HG02852 (cell line): ENCODE results near the gene MVB12B.

ENCODE experiments used
- ATAC-seq: cut with Tn5 transposase; IDR thresholded peaks from one replicate; pipeline ENCODE4 v1.9.1; 2021; ENCODE audit warnings: mild to moderate bottlenecking, moderate library complexity; ENCODE audit not compliant: unreplicated experiment

MVB12B gene

DNA sequence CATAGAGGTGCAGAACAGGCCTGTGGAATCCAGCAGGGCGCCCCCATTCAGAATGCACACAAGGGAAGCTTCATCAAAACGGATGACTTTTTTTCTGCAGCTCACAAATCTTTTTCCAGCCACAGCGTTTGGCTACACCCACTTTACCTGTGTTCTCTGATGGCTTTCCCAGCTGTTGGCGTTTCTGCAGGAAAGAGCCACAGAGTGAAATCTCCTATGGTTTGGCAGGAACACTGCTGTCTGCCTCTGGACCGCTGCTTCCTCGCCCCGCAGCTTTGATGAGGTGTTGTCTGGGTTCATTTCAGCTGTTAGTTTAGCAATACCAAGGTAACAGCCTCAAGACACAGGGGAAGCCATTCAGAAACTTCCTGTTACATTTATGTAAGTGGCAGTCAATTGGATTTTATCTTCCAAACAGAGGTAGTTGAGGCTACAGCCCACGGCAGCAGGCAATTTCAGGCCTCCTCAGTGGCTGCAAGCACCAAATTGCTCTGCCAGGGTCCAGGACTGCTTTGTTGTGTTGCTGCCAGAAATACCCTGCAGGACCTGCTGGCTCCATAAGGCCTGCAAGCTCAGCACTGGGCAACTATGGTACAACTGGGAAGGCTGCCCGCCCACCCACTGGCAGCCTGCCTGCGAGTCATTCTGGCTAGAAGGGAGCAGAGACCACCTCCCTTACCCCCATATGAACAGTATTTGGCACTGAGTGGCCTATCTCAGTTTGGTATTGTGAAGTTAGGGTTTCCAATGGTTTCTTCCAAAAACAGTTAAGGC, 96.7 kb downstream of the MVB12B start:
- no peak for ATAC-seq

DNA sequence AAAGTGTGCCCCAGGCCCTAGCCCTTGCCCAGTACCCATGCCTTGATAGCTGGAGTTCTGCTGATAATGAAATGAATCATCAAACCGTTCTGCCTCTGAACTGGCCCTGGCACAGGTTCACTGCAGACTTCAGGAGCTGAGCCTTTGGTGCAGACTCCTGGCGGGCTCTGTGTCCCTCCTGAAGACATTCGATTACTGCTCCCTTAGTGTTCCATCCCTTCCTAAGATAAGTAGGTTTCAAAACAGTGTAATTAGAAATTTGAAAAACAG, 97.2 kb downstream of the MVB12B start:
- no peak for ATAC-seq

DNA sequence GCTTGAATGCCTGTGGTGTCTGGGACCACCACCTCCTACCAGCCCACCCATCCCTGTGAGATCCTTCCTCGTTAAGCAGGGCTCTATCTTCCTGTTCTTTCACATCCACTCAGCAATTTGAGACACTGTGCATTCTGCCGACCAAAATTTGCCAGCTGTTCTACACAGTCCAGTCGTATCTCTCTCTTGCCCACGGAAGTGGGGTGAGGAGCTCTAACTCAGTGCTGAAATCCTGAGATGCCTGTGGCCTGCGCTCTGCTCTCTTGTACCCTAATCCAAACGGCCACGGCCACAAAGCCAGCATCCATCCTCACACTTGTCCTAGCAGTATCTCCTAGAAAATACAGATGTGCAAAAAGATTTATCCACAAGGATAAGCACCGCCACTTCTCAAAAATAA, 97.9 kb downstream of the MVB12B start:
- ATAC-seq, result no peak

DNA sequence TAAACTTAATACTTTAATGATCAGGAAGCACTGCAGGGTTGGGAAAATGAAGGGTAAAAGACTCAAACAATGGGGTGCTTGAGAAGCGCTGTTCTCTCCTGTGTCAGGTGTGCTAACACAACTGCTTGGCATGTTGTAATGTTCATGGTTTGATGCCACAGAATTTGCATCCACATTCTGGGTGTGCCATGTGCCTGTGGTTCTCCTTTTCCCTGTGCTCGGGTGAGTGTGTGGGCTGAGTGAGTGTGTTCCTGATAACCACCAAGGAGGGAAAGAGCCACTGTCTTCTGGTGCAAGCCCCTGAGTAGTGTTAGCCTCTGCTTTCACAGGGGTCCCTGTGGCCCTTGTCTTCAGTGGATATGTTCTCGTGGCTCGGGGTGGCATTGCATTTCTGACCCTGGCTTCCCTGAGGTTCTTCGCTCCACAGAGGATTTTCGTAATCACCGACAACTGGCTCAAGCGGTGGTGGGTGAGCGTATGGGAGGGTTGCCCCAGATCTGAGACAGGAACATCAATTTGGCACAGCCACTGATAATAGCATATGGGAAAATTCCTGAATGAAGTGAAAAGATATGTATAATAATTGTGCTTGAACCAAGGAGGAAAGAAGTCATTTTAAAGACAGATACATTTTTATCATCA, 102.0 kb downstream of the MVB12B start:
- ATAC-seq, result no peak

DNA sequence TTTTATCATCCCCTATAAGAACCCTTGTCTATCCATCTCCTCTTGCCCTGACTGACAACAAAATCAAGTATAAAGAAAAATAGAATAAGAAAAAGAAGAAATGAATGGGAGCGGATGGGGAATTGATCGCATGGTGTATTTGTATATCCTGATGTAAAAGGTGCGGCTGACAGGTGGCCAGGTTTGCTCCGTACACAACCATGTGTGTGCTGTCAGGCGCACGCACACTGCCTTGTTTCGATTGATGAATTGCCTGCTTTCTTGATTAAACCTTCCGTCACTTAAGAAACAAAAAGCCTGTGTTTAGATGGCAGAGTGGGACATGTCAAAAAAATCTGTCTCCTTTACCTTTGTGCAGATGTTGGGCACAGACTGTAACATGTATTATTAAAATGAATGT, 102.6 kb downstream of the MVB12B start:
- ATAC-seq, result no peak

DNA sequence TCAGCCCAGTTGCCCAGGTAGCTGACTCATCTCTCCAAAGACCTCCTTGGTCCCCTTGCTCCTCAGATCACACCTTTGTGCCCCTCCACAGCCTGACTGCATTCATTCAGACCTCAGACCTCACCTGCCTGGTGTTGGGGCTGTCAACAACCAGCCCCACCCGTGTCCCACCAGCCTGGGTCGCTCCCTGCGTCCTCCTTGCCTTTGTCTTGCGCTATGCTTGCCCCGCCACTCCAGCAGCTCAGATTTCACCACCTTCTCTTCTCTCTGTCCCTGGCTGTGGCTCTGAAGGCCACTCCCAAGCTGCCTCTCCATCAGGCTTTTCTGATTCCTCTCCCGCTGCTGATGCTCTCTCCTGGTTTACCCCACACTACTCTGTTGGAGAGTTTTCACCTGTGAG, 103.5 kb downstream of the MVB12B start:
- no peak for ATAC-seq

DNA sequence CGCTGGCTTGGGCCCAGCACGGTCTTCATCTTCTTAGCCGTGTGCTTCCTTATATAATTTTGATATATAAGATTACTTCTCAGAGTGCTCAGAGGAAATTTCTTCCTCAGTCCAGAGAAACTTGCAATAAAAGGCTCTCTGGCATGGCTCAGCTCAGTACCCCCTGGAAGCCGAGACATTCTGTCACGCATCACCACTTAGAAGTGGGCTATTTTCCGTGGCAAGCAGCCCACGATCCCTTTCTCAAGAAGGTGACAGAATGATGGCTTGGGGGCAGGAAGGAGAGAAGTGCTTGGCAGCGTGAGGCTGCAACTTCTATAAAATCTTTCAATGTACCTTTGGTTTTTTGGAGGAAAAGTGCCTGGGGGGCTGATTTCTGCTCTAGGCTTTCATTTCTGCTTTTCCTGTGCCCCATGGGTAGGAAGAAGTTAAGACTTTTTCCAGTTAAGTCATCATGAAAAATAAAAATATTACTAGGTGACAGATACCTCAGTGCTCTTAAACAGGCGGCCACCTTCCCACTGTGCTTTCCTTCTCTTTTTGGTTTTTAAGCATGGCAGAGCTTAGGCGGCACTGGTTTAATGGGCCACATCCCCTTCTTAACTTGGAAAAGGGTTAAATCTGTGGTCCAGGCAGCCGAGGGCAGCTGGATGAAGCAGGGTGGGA, 104.6 kb downstream of the MVB12B start:
- ATAC-seq, result no peak

DNA sequence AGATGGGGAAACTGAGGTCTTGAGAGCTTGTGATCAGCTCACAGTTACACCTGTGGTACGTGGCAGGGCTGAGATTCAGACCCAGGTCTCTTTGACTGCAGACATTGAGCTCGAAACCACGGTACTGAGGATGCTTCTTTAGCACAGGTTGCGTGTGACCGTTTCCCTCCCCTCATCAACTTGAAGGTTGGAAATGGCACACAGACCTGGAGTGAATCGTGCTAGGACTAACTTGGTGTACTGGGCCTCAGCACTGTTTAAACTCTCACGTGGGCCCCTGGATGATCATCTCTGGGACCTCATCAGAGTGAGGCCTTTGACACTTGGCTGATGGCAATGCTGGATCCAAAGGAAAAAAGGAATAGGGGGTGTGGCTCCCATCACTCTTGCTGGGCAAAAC, 106.0 kb downstream of the MVB12B start:
- ATAC-seq, result no peak

DNA sequence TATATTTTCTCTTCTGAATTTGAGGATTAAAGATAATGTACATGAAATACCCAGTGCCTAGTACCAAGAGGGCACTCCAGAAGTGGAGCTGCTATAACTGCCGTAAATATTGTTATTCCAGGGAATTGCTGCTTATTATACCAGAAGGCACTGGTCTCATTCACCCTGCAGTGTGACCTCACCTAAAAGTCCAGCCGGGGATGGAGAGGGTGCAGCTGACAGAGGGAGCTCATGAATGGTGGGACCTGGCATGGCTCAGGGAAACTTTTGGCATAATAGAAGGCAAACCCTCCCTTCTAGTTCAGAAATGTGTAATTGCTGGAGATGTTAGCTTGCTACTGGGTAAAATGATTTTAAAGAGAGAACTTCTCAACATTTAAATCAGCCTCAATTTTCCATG, 108.5 kb downstream of the MVB12B start:
- no peak for ATAC-seq

DNA sequence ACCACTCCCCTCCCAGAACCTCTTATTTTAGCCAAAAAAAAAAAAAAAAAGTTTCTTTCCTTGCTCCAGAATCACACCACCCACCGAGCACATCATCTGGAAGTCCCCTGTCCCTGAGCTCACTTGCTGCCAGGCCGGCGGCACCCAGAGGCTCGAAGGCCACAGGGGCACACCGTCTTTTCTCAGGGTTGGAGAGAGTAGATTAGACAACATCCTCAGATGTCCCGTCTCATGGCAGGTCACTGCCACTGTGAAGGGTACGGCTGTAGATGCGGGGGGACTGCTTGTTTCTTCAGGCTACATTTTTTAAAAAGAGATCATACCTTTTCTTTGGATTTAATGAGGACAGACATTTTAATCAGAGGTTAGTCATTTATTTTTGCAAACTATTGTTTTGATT, 109.0 kb downstream of the MVB12B start:
- no peak for ATAC-seq

DNA sequence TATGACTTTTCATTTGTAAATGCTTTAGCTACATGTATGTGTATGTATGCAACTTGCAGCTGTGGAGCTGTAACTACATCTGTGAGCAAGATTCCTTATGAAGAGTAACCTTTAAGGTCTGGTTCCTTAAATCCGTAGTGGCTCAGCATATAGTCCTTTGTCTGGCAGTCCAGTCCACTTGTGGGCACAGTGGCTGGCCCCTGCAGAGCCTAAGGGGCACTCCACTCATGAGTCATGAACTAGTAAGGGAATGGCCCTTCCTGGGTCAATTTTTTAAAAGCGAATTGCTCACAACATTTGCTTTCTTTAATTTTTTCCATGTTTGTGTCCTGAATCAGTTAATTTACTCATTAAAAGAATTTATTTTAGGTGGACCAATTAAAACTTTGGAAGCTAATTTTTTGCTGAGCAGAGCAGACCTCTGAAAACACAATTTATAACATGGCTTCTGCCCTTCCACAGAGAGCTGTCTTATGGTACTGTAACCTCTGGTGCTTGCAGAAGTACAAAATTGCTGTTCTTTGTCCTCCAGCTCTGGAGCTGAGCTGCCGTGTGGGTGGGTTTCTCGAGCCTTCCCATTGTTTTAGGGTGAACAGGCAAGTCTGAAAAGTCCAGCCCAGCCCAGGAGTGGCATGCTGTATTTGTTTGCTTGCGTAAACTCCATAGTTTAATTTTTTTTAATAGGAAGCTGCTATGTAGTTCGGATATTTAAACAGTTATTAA, 110.1 kb downstream of the MVB12B start:
- ATAC-seq, result no peak

DNA sequence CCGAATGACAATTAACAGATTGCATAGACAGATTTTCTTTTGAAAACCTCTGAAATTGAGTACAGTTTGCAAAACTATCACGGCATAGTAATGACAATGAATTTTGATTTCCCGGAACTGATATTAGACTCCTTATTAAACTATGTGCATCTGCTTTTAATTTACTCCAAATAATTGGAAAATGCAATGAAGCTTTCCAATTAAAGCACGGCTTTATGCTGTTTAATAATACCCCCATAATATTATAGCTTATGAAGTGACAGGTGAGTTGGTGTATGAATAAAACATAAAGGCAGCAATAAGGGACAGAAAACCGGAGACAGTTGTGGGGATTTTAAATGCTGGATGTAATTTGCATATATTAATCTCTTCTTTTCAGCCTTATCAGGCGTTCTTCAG, 110.6 kb downstream of the MVB12B start:
- no peak for ATAC-seq

DNA sequence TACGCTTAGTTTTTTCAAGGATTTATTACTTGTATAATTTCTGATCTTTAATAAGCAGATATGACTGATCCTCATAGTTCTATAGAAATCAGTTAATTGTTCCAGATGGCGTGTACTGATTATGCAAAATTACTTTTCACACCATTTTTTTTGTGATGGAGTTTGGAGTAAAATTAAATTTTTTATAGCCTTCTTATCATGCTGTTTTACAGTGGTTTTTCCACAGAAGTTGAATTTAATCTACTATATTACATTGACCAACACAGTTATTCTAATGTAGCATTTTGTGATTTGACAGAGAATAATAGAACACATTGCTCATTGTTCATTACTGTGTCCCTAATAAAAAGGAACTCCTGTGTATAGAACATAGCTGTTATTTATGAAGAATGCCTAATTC, 111.1 kb downstream of the MVB12B start:
- no peak for ATAC-seq

DNA sequence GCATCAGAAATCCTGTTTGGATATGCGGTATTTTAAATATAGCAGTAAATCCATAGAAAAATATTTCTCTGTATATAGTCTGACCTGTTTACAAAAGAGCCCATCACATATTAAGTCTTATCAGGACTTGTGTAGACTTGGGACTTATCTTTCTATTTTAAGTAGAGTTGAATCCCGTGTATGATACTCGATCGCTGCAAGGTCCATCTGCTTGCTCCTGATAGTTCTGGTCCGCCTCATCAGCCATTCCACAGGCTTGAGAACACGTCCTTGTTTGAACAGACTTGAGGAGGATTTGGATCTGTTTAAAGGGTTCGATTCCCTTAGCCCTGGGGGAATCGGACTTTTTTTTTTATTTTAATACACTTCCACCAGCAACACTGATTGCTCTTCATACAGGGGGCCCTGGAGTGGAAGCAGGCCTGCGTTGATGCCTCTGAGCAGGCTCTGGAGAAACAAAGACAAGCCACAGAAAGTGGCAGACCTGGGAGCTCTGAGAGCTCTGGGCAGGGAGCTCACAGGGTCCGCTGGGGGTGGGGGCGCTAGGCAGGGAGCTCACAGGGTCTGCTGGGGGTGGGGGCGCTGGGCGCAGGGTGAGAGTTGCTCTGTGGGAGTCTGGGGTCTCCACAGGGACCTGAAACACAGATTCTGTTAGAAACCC, 112.2 kb downstream of the MVB12B start:
- ATAC-seq, result no peak

DNA sequence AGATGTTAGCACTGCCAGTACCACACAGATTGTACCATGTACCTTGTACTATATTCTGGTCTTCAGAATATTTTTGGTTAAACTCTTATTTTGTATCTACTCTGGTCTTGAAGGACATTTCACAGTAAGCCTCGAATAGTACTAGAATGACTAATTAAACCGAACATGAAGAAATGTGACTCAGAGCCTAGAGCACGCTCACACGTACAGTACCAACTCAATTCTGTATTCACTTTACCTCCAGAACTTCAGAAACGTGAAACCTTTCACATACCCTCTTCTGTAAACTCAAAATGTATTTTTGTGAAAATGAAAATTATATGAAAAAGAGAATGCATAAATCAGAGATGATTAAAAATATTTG, 112.8 kb downstream of the MVB12B start:
- ATAC-seq, result no peak

DNA sequence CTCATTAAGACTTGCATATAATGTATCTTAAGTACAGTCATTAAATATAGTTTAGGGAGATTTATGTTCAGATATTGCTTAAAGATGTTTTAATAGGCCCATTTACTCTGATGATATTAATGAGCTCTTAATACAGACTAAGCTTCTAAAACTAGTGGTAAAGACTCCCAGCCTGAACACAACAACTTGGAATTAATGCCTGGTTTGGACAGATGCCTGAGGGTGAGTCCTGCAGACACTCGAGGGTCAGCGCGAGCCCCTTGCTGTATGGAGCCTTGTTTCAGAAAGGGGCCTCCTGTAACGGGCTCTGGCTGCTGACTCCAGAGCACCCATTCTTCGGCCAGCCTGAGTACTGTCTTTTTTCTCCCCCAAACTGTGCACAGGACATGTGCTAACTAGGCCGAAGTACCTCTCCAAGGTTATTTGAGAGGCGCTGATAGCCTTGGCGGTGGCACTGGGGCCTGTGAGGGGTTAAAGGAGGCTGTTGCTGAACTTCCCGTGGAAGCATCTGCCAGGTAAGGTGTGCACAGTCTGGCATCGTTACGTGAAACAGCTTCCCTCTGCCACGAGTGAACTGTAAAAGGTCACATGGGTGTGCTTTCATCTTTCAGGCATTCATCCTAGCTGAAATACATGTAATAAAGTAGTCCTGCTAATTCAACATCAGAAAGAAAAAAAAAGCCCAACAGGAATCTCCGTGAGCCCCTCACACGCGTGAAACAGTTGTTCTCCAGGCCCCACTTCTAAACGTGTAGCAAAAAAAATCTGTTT, 113.4 kb downstream of the MVB12B start:
- no peak for ATAC-seq

DNA sequence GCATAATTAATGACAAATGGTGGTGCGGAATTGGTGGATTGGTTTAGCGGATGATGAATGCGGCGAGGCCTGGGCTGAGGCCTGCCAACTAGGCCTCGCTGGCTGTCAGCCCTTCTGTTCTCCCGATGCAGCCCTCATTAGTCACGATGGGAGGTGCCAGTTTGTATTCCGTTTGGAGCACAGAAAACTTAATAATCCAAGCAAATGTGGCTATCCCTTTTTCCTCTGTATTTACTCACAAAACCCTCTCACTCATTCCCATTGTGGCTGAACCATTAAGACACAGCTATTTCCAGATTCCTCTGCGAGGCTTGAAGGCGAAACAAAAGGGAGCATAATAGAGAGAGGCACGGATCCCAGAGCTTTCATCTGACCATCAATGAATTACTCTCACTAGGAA, 114.3 kb downstream of the MVB12B start:
- ATAC-seq, result no peak

DNA sequence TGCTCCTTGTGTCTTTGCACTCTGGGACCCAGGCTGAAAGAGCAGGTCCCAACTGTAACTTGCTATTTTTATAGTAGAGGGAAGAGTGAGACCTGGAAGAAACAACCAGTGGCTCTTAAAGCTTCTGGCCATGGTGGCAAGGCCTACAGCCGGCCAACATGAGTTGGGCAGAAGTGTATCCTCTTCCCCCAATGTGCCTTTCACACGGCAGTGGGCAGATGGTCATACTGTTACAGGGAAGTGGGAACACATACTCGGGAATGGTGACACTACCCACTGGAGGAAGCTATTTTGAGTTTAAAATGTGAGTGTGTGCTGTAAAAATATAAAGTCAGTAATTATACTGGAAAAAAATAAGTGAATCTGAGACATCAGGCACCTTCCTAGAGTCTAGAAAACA, 116.0 kb downstream of the MVB12B start:
- ATAC-seq, result no peak

DNA sequence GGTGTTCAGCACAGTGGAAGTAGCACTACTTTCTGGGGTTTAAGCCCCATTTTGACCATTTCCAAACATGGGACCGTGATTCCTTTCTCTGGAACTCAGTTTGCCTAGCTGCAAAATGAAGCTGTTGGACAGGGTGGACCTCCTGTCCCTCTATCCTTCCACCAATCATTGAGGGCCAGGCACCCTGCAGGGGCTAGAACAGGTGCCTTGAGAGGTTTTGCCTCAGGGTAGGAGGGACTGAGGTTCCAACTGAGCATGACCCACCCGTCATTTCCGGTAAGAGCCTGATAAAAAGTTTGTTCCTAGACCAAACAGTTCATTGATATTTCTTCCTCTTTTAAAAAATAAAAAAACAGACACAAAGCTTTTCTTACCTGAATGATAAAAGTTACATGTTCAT, 116.5 kb downstream of the MVB12B start:
- no peak for ATAC-seq

DNA sequence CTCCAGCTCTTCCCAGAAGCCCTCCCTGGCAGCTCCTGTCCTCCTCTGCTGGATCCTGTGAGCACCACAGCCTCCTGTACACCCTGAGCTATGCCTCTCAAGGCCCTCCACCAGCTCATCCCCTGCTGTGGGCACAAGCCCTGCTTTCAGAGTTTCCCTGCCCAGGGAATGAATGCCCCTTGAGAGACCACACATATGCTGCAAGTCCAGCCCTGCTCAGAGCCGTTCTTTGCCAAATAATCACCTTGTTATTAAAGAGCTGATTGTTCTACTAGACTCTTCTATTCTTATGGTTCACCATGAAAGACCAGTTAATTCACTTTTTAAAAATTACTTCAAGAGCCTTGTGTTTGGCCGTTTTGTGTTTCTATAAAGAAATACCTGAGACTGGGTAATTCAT, 121.5 kb downstream of the MVB12B start:
- no peak for ATAC-seq
